Right atrium auricular region (tissue), 2 donors: ENCODE data around the gene DENND1A. TPM values are rescaled to one million over a fixed set of nuclear protein-coding genes. Genes with fewer than 3 reads are reported as not detected.

Experiments
- DNase-seq: peaks from one replicate; pipeline ENCODE4 v3.0.0-alpha.2; 2019; ENCODE audit warnings: low spot score
- H3K27ac ChIP-seq, 2 donors: fragments of 200-600 bp; sonication (generic); 1 replicate in 1 of 2; 2 replicates in 1 of 2; pipeline ENCODE4 v1.5.1; 2016 to 2019
- H3K27me3 ChIP-seq, 2 donors: fragments of 200-600 bp; sonication (generic); one replicate each; pipeline versions ENCODE4 v1.5.1 to v1.6.0; 2017 to 2019
- H3K36me3 ChIP-seq: fragments of 200-600 bp; sonication (generic); one replicate; pipeline ENCODE4 v1.5.1; 2016
- H3K4me1 ChIP-seq, 2 donors: fragments of 200-600 bp; sonication (generic); one replicate each; pipeline versions ENCODE4 v1.5.1 to v1.6.0; 2017 to 2019
- H3K4me3 ChIP-seq, 2 donors: fragments of 200-600 bp; sonication (generic); 1 replicate in 1 of 2; 2 replicates in 1 of 2; pipeline ENCODE4 v1.5.1; 2017 to 2019; ENCODE audit warnings: mild to moderate bottlenecking in 1 of 2, moderate library complexity in 1 of 2
- H3K9me3 ChIP-seq, 2 donors: fragments of 200-600 bp; sonication (generic); one replicate each; pipeline ENCODE4 v1.5.1; 2019
- CTCF ChIP-seq, 2 donors: fragments of 200-600 bp; sonication (generic); IDR thresholded peaks; one replicate each; pipeline ENCODE4 v1.5.1; 2019; ENCODE audit warnings: antibody characterized with exemption in 2 of 2
- total RNA-seq, 2 donors: library from RNA; depleted of rRNA; stranded (reverse); fragments of >200 nt; gene quantifications; one replicate each; pipeline ENCODE4 v1.1.0, GENCODE V29; 2016

The DENND1A gene
- total RNA-seq, 2 donors from 2014 or later = 14.9 to 23.6 TPM

GRCh38 chr9:123552530-123552929 is 377.4 kb downstream of the DENND1A start:
- DNase-seq = no peak
- TF ChIP-seq CTCF (IDR thresholded peaks at IDR 0.05) = no peak
- Histone ChIP-seq H3K36me3 (peaks cover 14% of the 10 kb centered on the region), H3K4me1 (no peaks in the 10 kb centered on the region), H3K27me3 (no peaks in the 10 kb centered on the region), H3K27ac (no peak overlapping the region), H3K4me3 (no peak overlapping the region), H3K9me3 (no peaks in the 10 kb centered on the region)

- Histone ChIP-seq H3K9me3 (no peaks in the 10 kb centered on the region), H3K27me3 (no peaks in the 10 kb centered on the region), H3K4me3 (no peak overlapping the region), H3K36me3 (peaks cover 9% of the 10 kb centered on the region), H3K27ac (no peak overlapping the region), H3K4me1 (no peaks in the 10 kb centered on the region)
- DNase-seq = no peak
- no peak for TF ChIP-seq CTCF (IDR thresholded peaks at IDR 0.05)
Measured at GRCh38 chr9:123551734-123552133, 378.2 kb downstream of the DENND1A start.

DNA sequence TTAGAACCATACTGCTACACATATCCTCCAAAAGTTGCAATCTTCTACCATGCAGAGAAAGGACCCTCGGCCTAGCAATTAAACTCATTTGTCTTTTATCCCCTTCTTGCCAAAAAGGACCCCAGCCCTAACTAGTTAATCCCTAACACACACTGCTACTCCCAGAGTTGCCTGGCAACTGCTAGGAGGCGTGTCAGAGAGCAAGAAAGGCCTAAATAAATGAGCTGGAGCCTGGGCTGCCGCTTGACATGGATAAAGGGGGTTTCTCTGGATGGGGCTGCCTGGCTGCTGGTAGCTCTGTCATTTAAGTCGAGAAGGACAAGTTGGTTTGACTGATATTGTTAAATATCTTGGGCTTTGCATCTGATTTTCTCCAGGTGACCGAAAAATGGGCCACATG is 379.1 kb downstream of the DENND1A start:
- no peak overlapping the region for H3K4me3 ChIP-seq
- no peaks in the 10 kb centered on the region for H3K4me1 ChIP-seq
- no peaks in the 10 kb centered on the region for H3K36me3 ChIP-seq
- no peak for DNase-seq
- no peak overlapping the region for H3K27ac ChIP-seq
- TF ChIP-seq CTCF (IDR thresholded peaks at IDR 0.05) = no peak
- no peaks in the 10 kb centered on the region for H3K9me3 ChIP-seq
- H3K27me3 ChIP-seq = no peaks in the 10 kb centered on the region

DNA sequence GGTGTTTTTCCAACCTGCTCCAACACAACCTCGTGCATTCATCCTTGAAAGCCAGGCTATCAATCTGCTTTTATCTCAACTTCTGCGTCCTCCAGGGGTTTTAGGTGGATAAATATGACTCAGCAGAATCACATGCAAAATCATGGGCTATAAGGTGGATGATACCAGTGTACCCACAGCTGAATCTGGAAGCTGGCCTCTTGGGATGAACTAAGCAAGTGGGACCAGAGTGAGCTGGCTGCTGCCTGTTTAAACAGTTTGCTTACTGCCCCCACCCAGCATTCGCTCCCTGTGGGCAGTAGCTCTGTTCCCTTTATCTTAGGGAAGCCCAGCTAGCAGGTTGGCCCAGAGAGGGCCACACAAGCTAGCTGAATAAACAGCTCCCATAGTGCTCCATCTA is 379.9 kb downstream of the DENND1A start:
- Histone ChIP-seq H3K4me3 (no peak overlapping the region), H3K36me3 (no peaks in the 10 kb centered on the region), H3K27ac (no peak overlapping the region), H3K4me1 (no peaks in the 10 kb centered on the region), H3K9me3 (no peaks in the 10 kb centered on the region), H3K27me3 (no peaks in the 10 kb centered on the region)
- no peak for DNase-seq
- no peak for TF ChIP-seq CTCF (IDR thresholded peaks at IDR 0.05)

GRCh38 chr9:123548741-123549545 is 381.0 kb downstream of the DENND1A start:
- no peak for TF ChIP-seq CTCF (IDR thresholded peaks at IDR 0.05)
- Histone ChIP-seq H3K36me3 (no peaks in the 10 kb centered on the region), H3K4me1 (no peaks in the 10 kb centered on the region), H3K27ac (no peak overlapping the region), H3K4me3 (no peak overlapping the region), H3K9me3 (no peaks in the 10 kb centered on the region), H3K27me3 (no peaks in the 10 kb centered on the region)
- no peak for DNase-seq
